HCEC 1CT (cell line): Measurements from ENCODE around the gene TSPO2.
"Not testable (repeated sequence)": the region's sequence is repeated elsewhere in the genome, so short reads cannot be mapped to it uniquely, and the experiment has no call there.

ENCODE experiments used
- DNase-seq: peaks from one replicate; pipeline ENCODE4 v3.0.0-alpha.2; 2017

TSPO2 gene, protein sequence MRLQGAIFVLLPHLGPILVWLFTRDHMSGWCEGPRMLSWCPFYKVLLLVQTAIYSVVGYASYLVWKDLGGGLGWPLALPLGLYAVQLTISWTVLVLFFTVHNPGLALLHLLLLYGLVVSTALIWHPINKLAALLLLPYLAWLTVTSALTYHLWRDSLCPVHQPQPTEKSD

DNA sequence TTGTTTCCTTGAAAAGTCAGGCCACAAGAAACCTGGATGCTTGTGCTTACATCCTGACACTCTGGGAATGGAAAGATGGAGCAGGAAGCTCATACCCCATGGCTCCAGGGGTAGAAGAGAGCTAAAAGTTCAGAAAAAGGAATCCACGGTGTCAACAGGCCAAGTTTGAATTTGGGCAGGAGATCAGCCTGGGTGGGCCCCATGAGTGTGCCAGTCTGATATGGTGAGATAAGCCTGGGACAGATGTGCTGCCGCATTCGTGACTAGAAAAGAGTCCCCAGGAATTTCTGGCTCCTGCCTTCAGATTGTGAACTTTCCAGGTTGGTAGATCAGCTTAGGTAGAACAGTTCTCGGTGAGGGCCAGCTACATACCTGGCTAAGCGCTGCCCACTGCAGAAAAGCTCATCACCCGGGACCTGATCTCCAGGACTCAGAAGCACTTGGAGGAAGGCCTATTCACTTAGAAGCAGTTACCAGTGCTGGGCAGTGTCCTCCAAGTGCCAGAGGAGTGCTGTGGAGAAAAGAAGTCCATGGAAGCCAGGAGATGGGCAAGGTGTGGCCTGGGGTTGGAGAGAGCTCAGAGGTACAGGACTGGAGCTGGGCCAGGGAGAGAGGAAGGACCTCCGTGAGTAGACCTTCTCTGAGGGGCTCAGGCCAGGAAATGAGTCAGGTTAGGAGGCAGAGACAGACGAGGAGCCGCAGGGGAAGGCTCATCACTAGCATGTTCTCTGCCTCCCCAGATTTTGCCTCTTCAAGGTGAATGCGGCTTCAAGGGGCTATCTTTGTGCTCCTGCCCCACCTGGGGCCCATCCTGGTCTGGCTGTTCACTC is at the start of gene TSPO2:
TSPO2 (plus strand) TSS at position 242 of the 830 bp plus-strand sequence; CDS start at position 761, 519 bp downstream.
- DNase-seq: no peak

DNA sequence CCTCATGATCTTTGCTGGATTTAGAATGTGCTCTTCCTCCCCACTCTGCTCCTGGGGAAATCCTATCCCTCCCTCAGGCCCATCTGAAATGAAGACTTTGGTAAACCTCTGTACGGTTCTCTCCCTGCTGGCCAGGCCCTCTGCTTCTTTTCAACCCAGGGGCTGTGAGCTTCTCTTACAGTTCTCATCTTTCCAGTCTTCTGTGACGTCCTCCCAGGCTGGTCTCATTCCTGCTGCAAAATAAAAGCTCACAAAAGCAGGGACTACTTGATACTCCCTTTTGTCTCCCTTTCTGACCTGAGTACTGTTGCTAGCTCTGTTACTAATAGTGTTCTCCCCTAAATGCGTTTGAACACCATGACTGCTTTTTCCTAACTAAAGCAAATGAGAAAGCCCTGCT is 49.5 kb upstream of the TSPO2 start:
- no peak for DNase-seq

DNA sequence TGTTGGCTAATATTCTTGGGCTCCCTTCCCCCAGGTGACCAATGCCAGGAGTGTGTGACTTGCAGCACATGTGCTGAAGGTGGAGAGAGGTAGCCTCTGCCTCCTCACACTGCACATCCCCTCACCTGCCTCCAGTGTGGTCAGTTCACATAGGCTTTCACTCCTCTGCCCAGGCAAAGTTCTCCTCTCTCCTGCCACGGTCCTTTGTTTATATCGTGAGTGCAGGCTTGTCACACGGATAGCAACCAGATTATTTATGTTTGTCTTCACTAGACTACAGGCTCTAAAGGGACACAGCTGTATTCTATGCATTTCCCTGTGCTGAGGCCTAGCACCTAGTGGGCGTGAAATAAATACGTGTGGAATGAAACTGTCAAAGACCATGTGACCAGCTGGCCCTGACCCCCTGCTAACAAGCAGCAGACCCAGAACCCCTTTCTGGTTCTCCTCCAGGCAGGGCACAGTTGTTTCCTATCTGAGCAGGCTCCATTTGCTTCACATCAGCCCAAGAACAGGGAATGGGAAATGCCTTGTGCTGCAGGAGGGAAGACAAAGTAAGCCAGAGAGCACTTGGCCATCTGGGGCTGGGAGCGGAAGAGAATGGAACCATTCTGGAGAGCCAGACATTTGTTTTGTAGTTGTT is 45.6 kb upstream of the TSPO2 start:
- no peak for DNase-seq

DNA sequence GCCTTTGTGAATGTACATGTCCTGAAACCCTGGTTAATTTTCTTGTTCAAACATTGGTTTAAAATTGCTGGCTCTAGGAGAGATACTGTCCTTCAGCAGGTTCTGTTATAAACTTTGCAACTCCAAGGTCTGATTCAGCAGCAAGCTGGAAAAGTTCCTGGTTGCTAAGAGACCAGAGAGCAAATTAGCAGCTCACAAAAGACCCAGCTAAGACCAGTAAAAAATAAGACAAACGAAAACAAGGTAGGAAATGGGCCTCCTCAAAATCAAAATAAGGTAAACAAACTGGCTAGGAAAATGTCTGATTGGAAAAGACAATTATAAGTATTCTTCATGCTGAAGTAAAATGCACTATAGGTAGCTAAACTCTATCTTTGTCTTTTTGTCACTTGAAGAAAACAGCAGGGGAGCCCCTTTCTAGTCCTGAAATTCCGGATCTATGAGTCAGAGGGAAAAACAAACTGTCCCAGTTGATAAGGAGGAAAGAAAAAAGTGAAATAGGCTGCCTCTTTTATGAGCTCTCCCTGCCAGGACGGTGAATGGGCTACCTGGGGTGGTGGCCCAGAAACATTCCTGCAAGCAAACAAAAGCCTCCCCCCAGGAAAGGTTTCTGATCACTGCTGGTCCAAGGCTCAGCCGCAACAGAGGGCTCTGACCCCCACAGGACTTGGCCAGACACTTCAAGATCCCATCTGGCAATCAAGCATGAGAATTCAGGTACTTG is 44.9 kb upstream of the TSPO2 start:
- no peak for DNase-seq

DNA sequence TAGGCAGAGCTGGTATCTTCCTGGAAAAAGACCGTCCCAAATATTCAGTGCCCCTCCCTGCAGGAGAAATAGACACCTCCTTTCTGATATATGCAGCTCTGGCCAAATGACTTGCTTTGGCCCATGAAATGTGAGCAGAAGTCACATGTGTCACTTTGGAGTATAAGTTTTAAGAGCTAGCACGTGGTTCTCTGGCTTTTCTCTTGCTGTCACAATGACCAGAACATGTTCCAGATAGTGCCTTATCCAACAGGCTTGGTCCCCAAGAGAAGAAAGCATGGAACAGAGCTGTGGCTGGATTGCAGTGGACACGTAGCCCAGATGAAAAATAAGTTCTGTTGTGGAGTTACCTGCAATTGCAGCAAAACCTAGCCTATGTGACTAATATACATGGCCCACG is 43.6 kb upstream of the TSPO2 start:
- DNase-seq: no peak

DNA sequence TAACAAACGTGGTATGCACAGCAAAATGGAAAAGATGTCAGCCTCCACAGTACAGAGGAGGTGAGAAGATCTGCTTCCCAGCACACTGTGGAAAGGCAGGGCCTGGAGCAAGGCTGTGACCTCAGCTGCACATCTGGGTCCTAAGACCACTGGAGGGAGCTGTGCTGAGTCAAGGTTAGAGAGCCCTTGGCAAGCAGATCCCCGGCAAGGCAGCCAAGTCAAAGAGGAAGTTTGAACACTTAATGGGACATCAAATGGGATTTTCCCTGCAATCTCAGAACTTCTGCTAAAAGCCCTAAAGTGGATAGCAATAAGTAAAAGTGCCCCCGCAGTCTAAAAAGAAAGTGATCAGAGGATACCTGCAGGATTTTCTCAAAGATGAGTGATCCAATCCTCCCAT is 42.7 kb upstream of the TSPO2 start:
- peak; percentile 21 for DNase-seq

DNA sequence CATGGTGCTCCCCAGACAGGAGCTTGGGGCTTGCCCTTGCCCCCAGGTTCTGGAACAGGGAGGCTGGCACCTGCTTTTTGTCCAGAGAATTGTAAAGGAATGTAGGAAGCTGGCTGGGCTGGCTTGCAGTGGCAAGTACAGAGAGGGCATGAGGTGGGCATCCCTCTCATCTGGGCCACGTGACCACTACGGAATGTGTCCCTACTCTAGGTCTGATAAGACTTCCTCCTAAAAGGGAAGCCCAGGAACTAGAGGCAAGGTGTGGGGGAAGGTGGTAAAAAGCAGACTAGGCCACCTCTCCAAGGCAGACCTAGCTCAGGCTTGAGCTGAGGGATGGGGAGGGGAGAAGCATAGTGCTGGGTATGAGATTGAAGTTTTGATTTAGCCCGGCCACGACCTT is 42.0 kb upstream of the TSPO2 start:
- no peak for DNase-seq

DNA sequence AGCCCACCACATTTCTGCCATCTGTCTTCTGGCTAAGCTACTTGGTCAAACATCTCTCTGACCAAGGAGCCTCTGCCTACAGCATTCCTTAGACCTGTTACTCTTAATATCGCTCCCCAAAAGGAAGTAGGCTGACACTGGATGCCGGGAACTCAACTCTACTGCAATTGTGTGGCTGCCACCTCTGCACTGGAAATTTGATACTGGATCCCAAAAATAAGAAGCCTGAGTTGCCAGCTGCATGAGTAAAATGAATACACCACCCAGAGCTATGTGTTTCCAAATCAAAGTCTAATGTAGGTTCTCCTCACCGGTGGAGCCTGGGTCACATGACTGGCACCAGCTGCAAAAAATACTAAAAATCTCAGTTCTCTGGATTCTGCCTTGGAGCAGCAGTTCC is 40.1 kb upstream of the TSPO2 start:
- no peak for DNase-seq

DNA sequence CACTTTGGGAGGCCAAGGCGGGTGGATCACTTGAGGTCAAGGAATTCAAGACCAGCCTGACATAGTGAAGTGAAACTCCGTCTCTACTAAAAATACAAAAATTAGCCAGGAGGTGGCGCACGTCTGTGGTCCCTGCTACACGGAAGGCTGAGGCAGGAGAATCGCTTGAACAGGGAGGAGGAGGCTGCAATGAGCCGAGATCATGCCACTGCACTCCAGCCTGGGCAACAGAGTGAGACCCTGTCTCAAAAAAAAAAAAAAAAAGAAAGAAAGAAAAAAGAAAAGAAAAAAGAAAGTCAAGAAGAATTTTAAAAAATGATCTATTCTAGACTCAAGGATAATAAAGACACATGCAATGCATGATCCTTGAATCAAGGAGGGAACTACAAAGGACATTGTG is 36.0 kb upstream of the TSPO2 start:
- DNase-seq: peak; percentile 38

DNA sequence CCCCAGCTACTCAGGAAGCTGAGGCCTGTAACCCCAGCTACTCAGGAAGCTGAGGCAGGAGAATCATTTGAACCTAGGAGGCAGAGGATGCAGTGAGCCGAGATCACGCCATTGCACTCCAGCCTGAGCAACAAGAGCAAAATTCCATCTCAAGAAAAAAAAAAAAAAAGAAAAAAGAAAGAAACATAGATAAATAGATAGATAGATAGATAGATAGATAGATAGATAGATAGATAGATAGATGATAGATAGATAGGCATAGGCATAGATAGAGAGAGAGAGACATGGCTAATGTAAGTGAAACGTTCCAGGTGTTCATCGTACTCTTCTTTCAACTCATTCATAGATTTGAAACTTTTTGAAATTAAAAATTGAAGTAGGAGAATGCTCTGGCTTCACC is 35.3 kb upstream of the TSPO2 start:
- DNase-seq: not testable (repeated sequence)

DNA sequence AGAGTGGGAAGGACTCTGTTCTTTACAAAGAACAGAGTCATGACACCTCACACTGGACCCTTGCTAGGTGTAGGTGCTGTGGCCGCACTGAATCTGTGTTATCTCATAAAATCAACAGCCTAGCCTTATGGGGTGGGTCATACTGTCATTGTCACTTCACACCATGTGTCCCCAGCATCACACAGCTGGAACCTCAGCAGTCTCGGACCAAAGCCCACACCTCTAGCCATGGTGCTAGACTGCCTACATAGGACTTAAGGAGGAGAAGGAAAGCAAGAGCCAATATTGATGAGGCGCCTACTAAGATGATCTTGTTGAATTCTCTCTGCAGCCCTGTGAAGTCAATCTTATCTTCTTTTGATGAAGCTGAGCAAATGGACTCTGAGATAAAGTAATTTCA is 34.3 kb upstream of the TSPO2 start:
- no peak for DNase-seq

DNA sequence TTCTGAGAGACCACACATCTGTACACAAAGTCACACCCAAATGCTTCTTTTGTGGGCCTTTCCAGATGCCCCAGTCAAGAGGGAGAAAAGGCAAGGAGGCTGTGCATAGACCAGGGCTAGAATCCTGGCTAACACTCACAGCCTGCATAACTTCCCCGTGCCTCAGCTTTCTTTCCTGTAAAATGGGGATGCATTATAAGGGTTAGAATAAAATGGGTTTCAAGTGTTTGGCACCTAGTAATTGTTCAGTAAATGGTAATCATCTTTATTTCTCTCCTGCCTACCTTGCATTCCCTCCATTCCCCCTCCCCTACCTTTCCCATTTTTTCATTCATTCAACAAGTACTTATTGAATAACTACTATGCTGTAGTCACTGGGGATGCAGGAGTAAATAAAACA is 32.6 kb upstream of the TSPO2 start:
- no peak for DNase-seq

DNA sequence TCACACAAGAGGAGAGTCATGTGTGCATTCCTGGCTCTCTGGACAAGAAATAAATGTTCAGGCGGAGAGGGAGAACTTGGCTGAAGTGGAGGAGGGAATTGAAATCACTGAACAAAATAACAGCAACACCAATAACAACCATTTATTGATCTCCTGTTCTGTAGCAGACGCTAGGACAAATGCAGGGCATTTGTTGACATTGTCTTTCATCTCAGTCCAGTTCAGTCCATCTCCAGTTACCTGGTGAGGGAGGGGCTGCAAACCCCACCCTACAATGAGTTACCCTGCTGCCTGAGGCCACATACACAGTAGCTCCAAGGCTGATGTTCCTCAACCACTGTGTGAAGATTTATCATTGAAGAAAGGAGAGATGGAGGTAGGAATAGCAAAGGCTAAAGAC is 30.6 kb upstream of the TSPO2 start:
- no peak for DNase-seq

DNA sequence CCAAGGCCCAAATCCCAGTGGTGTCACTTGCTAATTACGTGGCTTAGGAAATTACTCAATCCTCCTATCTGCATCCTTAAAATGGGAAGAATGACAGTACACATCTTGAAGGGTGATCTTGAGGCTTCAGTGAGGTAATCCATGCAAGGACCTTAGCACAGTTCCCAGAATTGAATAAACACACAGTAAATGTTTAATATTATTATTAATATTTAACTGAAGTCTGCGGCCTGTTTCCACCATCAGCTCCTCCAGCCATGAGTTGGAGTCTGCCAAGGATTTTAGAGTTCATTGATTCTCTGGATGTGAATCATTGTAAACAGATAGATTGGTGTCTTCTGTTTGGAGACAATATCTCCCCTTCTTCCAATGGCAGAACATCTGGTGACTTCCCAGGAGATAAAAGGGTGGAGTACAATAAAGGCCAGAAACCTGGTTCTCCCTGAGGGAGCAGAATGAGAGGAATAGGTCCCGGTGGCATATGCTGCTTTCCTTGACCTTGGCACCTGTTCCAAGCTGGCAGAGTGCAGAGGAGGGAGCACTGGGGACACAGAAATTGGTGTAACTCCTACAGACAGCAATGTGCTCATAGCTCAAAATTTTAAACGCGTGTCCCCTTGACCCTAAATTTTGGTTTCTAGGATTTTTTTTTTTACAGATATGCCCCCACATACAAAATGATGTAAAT is 28.7 kb upstream of the TSPO2 start:
- DNase-seq: no peak

DNA sequence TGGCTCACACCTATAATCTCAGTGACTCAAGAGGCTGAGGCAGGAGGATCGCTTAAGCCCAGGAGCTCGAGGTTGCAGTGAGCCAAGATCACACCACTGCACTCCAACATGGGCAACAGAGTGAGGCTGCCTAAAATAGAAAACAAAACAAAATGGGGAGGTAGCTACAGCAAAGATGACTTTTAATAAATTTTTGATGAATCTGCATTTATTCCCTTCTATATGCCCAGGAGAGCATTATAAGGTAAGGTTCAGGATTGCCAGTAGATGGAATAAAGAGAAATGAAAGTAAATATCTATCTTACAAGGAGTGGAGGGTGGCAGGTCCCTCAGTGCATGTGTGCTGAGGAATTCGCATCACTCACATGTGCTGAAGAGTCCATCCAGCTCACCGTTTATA is 27.5 kb upstream of the TSPO2 start:
- no peak for DNase-seq

DNA sequence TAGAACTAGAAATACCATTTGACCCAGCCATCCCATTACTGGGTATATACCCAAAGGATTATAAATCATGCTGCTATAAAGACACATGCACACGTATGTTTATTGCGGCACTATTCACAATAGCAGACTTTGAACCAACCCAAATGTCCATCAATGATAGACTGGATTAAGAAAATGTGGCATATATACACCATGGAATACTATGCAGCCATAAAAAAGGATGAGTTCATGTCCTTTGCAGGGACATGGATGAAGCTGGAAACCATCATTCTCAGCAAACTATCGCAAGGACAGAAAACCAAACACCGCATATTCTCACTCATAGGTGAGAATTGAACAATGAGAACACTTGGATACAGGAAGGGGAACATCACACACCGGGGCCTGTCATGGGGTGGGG is 26.4 kb upstream of the TSPO2 start:
- DNase-seq: not testable (repeated sequence)

DNA sequence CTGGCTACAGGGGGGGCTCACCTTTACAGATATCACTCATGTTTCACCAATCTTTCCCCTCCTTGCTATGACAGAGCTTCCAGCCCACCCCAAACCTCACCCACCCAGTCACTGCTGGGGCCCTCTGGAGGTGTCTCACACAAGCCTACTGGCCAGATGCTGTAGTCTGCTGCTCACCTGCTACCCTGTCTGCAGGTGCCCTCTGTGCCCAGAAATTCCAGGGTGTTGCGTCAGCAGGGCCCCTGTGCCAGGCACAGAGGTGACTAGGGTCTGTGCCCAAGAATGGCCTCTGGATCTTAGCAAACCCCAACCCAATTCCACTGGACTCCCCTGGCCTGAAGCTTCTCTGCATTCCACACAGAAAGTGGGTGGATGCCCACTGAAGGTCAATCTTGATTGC is 24.6 kb upstream of the TSPO2 start:
- no peak for DNase-seq

DNA sequence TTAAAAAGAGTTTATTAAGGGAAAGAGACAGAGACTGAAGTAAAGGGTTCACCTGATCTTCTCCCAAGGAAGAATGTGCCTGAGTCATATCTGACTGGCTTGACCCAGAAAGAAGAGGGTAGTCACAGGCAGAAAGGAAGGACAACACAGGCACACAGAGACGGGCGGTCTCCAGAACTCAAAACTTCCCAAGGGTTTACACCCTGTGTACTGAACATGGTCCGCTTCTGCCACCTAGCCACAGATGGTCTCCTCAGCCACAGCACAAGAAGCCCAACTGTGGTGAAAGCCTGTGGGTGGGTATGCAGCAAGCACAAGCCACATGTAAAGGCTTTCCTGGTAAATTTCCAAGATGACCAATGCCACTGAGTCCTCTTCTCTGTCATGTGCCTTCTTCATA is 20.4 kb upstream of the TSPO2 start:
- DNase-seq: no peak

DNA sequence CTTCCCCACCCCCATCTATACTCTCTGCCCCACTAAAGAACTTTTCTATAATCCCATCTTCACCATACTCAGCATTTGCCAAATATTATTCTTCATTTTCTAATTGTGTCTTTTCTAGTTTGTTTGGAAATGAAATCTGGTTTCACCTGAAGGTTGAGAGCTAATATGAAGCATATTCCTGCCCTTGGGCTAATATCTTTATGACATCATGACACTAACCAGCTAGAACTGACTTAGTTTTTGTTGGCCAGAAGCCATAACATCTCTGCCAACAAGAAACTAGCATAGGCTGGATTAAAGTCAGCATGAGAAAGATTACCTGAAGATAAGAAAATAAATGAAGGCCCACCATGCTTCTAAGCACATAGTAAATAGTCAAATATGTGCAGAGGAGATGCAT is 20.0 kb upstream of the TSPO2 start:
- no peak for DNase-seq

DNA sequence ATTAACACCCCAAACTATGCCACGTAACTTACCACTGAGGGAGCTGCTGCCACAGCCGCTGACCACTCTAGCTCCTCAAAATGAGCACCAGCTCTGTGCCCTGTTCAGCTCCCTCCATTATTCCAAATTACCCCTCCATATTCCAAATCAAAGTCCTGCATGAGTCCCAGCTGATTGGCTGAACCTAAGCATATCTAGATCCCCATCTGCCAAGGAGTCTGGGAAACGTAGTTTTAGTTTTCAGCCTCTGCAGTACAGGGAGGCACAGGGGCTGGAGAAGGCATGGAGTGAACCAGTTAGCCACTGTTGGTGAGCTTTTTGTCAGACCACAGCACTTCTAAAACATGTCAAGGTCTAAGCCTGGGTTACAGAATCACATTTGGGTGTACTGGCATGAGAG is 19.2 kb upstream of the TSPO2 start:
- no peak for DNase-seq

DNA sequence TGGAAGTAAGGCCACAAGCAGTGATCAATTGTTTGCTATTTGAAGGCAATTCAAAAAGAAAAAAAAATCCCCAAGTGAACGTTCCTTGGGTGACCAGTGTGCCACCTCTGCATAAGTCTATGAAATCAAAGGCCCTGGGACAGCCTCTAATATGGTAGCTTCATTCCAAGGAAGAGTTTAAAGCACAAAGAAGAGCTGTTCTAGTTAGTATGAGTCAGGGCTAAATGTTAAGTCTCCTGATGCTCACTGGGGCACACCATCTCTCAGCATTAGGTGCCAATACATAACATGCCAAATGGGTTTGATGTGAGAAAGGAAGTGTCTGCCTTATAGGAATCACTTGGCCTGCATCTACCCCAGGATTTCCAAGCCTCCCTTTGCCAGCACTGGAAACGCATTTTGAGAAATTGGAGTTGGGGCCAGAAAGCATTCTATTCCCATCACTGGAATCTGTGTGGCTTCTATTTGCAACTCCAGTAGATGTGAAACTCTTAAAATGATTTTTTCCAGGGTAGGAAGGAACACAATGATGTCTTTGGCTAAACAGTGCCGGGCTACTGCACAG is 16.2 kb upstream of the TSPO2 start:
- DNase-seq: no peak

DNA sequence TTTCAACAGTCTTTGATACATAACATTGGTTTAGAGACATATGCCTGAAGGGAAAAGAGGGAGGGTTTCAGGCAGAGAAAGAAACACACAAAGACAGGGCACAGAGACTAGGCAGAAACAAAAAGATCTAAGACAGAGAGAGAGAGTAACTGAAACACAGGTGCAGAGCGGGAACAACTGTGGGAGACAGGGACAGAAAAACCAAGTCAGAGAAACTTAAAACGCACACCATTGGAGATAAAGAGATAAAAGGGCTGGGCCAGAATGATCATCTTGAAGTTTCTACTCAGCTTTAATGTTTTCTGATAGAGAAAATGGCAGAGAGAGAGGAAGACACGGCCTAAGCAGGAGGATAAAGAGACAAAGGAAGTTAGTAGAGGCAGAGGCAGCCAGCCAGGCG is 15.0 kb upstream of the TSPO2 start:
- no peak for DNase-seq
